Sigmoid colon (tissue), 4 donors: ENCODE data around the gene SPEM2.

Experiments used
- EP300 ChIP-seq, 4 donors: sonication (generic); formaldehyde crosslinking; IDR thresholded peaks; one replicate each; pipeline ENCODE4 v1.6.1; 2017; ENCODE audit warnings: antibody characterized with exemption in 4 of 4
- POLR2A ChIP-seq, 2 donors: fragments of 450-650 bp; IDR thresholded peaks; one replicate each; pipeline ENCODE4 v1.6.1; 2016; ENCODE audit warnings: antibody characterized with exemption in 2 of 2, mild to moderate bottlenecking in 2 of 2, moderate library complexity in 2 of 2
- POLR2AphosphoS5 ChIP-seq, 4 donors: sonication (generic); formaldehyde crosslinking; IDR thresholded peaks; one replicate each; pipeline ENCODE4 v1.6.1; 2017; ENCODE audit warnings: antibody characterized with exemption in 4 of 4
- TF ChIP-seq, protein P1 (sequence below), 4 experiments: fragments of 450-650 bp in 3 of 4; fragments of 200-600 bp in 1 of 4; IDR thresholded peaks; one replicate each; pipeline ENCODE4 v1.5.1; 2016 to 2019; ENCODE audit warnings: antibody characterized with exemption in 4 of 4, mild to moderate bottlenecking in 3 of 4, moderate library complexity in 2 of 4

DNA sequence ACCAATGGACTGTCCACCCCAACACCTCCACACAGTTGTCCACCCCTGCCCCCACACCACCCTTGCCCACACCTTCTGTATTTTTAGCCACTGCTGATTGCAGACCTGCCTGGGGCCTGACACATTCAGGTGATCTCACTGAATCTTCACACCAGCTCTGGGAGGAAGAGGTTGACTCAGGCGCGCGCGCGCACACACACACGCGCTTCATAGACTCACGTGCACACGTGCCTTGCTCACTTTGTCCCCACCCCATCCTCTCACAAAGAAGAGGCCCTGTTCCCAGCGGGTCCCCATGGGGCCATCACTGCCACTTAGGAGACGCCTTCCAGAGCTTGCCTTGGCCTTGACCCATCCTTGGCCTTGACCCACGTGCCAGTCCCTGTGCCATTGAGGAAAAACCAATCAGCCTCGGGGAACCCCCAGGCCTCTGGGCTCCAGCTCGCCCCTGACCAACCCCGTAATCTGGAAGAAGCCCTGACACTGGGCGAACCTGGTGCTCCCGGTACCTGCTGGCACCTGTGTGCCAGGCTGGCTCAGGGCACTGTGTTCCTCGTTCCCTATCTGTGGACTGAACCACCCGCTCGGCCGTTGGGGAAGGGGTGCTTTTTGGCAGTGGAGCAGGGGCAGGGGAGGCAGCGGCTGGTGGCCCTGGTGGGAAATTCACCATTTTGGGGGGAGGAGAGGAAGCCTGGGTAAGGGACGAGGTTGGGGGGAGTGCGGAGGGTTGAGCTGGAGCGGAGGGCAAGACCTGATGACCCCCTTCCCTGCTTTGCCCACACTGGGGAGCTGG lies 14.6 kb upstream of the SPEM2 start:
- TF ChIP-seq POLR2AphosphoS5 (IDR thresholded peaks at IDR 0.05) (no peak), POLR2A (IDR thresholded peaks at IDR 0.05) (no peak), EP300 (IDR thresholded peaks at IDR 0.05) (no peak)
- TF ChIP-seq, protein P1, sequence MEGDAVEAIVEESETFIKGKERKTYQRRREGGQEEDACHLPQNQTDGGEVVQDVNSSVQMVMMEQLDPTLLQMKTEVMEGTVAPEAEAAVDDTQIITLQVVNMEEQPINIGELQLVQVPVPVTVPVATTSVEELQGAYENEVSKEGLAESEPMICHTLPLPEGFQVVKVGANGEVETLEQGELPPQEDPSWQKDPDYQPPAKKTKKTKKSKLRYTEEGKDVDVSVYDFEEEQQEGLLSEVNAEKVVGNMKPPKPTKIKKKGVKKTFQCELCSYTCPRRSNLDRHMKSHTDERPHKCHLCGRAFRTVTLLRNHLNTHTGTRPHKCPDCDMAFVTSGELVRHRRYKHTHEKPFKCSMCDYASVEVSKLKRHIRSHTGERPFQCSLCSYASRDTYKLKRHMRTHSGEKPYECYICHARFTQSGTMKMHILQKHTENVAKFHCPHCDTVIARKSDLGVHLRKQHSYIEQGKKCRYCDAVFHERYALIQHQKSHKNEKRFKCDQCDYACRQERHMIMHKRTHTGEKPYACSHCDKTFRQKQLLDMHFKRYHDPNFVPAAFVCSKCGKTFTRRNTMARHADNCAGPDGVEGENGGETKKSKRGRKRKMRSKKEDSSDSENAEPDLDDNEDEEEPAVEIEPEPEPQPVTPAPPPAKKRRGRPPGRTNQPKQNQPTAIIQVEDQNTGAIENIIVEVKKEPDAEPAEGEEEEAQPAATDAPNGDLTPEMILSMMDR (IDR thresholded peaks at IDR 0.05) = no peak
